Stomach (tissue), 4 donors: Measurements from ENCODE around the gene SNRPB2.

ENCODE experiments used
- EP300 ChIP-seq: sonication (generic); formaldehyde crosslinking; IDR thresholded peaks from one replicate; pipeline ENCODE4 v1.6.1; 2017; ENCODE audit warnings: antibody characterized with exemption
- POLR2A ChIP-seq, 4 donors: fragments of 450-650 bp; IDR thresholded peaks; one replicate each; pipeline ENCODE4 v1.6.1; 2016; ENCODE audit warnings: antibody characterized with exemption in 4 of 4, control low read depth in 2 of 4, mild to moderate bottlenecking in 1 of 4, moderate library complexity in 1 of 4
- POLR2AphosphoS5 ChIP-seq, 3 donors: sonication (generic); formaldehyde crosslinking; IDR thresholded peaks; one replicate each; pipeline ENCODE4 v1.6.1; 2016; ENCODE audit warnings: antibody characterized with exemption in 3 of 3
- TF ChIP-seq, protein P1 (sequence below), 7 experiments: fragments of 450-650 bp in 4 of 7; fragments of 200-600 bp in 3 of 7; sonication (generic) in 3 of 7; IDR thresholded peaks; one replicate each; pipeline ENCODE4 v1.5.1; 2016 to 2019; ENCODE audit warnings: antibody characterized with exemption in 7 of 7, control low read depth in 2 of 7, mild to moderate bottlenecking in 1 of 7

DNA sequence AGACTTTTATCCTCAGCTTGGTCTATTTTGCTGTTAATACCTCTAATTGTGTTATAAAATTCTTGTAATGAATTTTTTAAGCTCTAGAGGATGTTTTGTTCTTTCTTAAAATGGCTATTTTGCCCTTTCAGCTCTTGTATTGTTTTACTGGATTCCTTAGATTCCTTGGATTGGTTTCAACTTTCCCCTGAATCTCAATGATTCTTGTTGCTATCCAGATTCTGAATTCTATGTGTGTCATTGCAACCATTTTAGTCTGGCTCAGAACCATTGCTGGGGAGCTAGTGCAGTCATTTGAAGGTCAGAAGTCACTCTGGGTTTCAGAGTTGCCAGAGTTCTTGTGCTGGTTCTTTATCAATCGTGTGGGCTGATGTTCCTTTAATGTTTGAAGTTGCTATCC, 55.4 kb downstream of the SNRPB2 start:
- no peak for TF ChIP-seq POLR2A (IDR thresholded peaks at IDR 0.05)
- TF ChIP-seq, protein P1, sequence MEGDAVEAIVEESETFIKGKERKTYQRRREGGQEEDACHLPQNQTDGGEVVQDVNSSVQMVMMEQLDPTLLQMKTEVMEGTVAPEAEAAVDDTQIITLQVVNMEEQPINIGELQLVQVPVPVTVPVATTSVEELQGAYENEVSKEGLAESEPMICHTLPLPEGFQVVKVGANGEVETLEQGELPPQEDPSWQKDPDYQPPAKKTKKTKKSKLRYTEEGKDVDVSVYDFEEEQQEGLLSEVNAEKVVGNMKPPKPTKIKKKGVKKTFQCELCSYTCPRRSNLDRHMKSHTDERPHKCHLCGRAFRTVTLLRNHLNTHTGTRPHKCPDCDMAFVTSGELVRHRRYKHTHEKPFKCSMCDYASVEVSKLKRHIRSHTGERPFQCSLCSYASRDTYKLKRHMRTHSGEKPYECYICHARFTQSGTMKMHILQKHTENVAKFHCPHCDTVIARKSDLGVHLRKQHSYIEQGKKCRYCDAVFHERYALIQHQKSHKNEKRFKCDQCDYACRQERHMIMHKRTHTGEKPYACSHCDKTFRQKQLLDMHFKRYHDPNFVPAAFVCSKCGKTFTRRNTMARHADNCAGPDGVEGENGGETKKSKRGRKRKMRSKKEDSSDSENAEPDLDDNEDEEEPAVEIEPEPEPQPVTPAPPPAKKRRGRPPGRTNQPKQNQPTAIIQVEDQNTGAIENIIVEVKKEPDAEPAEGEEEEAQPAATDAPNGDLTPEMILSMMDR (IDR thresholded peaks at IDR 0.05), result no peak
- no peak for TF ChIP-seq POLR2AphosphoS5 (IDR thresholded peaks at IDR 0.05)
- TF ChIP-seq EP300, result no peak
